ENCODE data around the gene CA6.

Gene CA6

GRCh38 chr1:8945568-8945967, at the start of gene CA6:
Gene CA6 (plus strand): TSS chr1:8945868. CDS start chr1:8945887, 19 bp downstream.
- TF ChIP-seq USF1 (IDR thresholded peaks at IDR 0.05): no peak
- TF ChIP-seq NFIC (IDR thresholded peaks at IDR 0.05): no peak
- TF ChIP-seq ZBTB7A (IDR thresholded peaks at IDR 0.05; ENCODE audit: low read depth): no peak
- no peak for TF ChIP-seq TAF1 (IDR thresholded peaks at IDR 0.05; ENCODE audit: low read depth)
- TF ChIP-seq EP300 (IDR thresholded peaks at IDR 0.05; ENCODE audit: borderline replicate concordance): no peak
- no peak for TF ChIP-seq FOXM1 (IDR thresholded peaks at IDR 0.05; ENCODE audit: borderline replicate concordance, low read depth)
- no peak for TF ChIP-seq REST (IDR thresholded peaks at IDR 0.05; ENCODE audit: low read depth)
- no peak for TF ChIP-seq CEBPB (IDR thresholded peaks at IDR 0.05)
- no peak for TF ChIP-seq TCF12 (IDR thresholded peaks at IDR 0.05; ENCODE audit: low read depth)

- no peak for TF ChIP-seq TEAD4 (IDR thresholded peaks at IDR 0.05)
- TF ChIP-seq TCF12 (IDR thresholded peaks at IDR 0.05; ENCODE audit: low read depth): no peak
- TF ChIP-seq RAD21 (IDR thresholded peaks at IDR 0.05; ENCODE audit: low read depth): no peak
- no peak for TF ChIP-seq YY1 (IDR thresholded peaks at IDR 0.05; ENCODE audit: low read depth)
Measured at GRCh38 chr1:8899046-8899445, 46.6 kb upstream of the CA6 start.

- 0 out of 2 replicates have a peak, but pooled peaks have one; percentile 24 for TF ChIP-seq MAX (IDR thresholded peaks at IDR 0.05)
- TF ChIP-seq TEAD4 (IDR thresholded peaks at IDR 0.05): peak; percentile 37; the same call in 1 of the 2 replicates
- TF ChIP-seq ZBTB7A (IDR thresholded peaks at IDR 0.05; ENCODE audit: low read depth): no peak
Measured at GRCh38 chr1:8902765-8903164, 42.9 kb upstream of the CA6 start.

- no peak for TF ChIP-seq CEBPB (IDR thresholded peaks at IDR 0.05)
- peak; percentile 36; the same call in 1 of the 2 replicates for TF ChIP-seq RAD21 (IDR thresholded peaks at IDR 0.05; ENCODE audit: low read depth)
Measured at GRCh38 chr1:8903410-8903809, 42.3 kb upstream of the CA6 start.

- peak; percentile 84 for TF ChIP-seq EP300 (IDR thresholded peaks at IDR 0.05; ENCODE audit: borderline replicate concordance)
- peak; percentile 69 for TF ChIP-seq MAX (IDR thresholded peaks at IDR 0.05)
- TF ChIP-seq TAF1 (IDR thresholded peaks at IDR 0.05; ENCODE audit: low read depth): no peak
- TF ChIP-seq EGR1 (IDR thresholded peaks at IDR 0.05): no peak
- TF ChIP-seq RAD21 (IDR thresholded peaks at IDR 0.05; ENCODE audit: low read depth): peak; percentile 25
- peak; percentile 69 for TF ChIP-seq YY1 (IDR thresholded peaks at IDR 0.05; ENCODE audit: low read depth)
- peak; percentile 41; the same call in 1 of the 2 replicates for TF ChIP-seq CEBPB (IDR thresholded peaks at IDR 0.05)
- TF ChIP-seq REST (IDR thresholded peaks at IDR 0.05; ENCODE audit: low read depth): no peak
- peak; percentile 84 for TF ChIP-seq TCF12 (IDR thresholded peaks at IDR 0.05; ENCODE audit: low read depth)
- peak; percentile 99 for TF ChIP-seq TEAD4 (IDR thresholded peaks at IDR 0.05)
- TF ChIP-seq FOXM1 (IDR thresholded peaks at IDR 0.05; ENCODE audit: borderline replicate concordance, low read depth): 0 out of 2 replicates have a peak, but pooled peaks have one; percentile 16
- TF ChIP-seq NFIC (IDR thresholded peaks at IDR 0.05): peak; percentile 98
- no peak for TF ChIP-seq ZBTB7A (IDR thresholded peaks at IDR 0.05; ENCODE audit: low read depth)
- TF ChIP-seq USF1 (IDR thresholded peaks at IDR 0.05): no peak
Measured at GRCh38 chr1:8903908-8904650, 41.6 kb upstream of the CA6 start.

GRCh38 chr1:8905582-8906191, 40.0 kb upstream of the CA6 start:
- TF ChIP-seq CREB1 (IDR thresholded peaks at IDR 0.05; ENCODE audit: low read depth) (no peak), USF1 (IDR thresholded peaks at IDR 0.05) (no peak), MAX (IDR thresholded peaks at IDR 0.05) (no peak), RAD21 (IDR thresholded peaks at IDR 0.05; ENCODE audit: low read depth) (no peak)
